ENCODE measurements around the gene MRPL11. TPM values are rescaled to one million over a fixed set of nuclear protein-coding genes. Genes with fewer than 3 reads are reported as not detected.

Gene MRPL11
- total and polyA plus RNA-seq, 10 of the 15 experiments (the other 5 are each of a cell fraction or from before 2014, with no cell fraction given) = 43.5 to 248 (median 109) TPM

DNA sequence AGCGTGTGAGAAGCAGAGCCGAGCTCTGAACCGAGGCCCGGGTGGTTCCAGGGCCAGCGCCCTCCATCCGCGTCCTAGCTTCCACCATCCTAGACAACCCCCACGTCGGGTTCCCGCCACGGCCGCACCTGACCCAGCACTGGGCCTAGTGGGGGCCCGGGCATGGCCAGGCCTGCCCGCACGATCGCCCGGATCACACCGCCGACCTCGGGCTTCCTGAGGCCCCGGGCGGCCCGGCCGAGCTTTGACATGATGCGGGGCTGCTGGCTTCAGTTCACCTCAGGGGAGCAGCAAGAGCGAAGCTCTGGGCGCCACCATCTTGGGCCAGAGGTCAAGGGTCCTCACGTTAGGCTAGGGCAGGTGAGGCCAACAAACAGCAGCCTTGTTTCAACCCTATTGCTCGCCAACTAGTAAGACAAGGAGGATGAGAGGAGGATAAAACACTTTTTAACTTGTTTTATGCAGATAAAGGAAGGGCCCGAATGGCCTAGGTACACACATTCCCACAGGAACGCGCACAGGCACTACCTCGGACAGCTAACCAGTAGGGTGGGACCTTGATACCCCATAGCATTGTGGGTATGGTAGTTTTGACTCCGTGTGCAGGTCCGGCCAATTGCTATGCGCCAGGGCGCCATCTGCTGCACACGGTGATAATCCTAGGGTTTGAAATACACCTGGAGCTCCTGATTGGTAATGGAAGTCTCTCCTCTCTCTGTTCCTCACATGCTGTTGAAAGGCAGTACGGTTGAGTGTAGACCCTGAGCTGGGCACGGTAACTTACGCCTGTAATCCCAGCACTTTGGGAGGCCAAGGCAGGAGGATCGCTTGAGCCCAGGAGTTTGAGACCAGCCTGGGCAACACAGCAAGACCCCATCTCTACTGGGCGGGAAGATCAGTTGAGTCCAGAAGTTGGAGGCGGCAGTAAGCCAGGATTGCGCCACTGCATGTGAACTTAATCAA is at the start of gene MRPL11 (continued):
- TF ChIP-seq, protein P1, sequence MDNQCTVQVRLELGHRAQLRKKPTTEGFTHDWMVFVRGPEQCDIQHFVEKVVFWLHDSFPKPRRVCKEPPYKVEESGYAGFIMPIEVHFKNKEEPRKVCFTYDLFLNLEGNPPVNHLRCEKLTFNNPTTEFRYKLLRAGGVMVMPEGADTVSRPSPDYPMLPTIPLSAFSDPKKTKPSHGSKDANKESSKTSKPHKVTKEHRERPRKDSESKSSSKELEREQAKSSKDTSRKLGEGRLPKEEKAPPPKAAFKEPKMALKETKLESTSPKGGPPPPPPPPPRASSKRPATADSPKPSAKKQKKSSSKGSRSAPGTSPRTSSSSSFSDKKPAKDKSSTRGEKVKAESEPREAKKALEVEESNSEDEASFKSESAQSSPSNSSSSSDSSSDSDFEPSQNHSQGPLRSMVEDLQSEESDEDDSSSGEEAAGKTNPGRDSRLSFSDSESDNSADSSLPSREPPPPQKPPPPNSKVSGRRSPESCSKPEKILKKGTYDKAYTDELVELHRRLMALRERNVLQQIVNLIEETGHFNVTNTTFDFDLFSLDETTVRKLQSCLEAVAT (IDR thresholded peaks at IDR 0.05) = 0 out of 2 replicates have a peak, but pooled peaks have one; percentile 45
- TF ChIP-seq CEBPB (IDR thresholded peaks at IDR 0.05; ENCODE audit: borderline replicate concordance in 1 of 2, low read depth in 2 of 2, low read length in 2 of 2) (no peak), RELA (IDR thresholded peaks at IDR 0.05; ENCODE audit: borderline replicate concordance, partially characterized antibody) (peak; percentile 65), NFYB (IDR thresholded peaks at IDR 0.05; ENCODE audit: insufficient read depth, low read depth, low read length) (peak; percentile 56; the same call in 1 of the 2 replicates), RBBP5 (conservative IDR thresholded peaks at IDR 0.05) (no peak), SP1 (IDR thresholded peaks at IDR 0.05; ENCODE audit: low read depth, low read length) (peak; percentile 53), SIX5 (IDR thresholded peaks at IDR 0.05; ENCODE audit: low read depth, low read length, severe bottlenecking) (peak; percentile 88), RAD21 (IDR thresholded peaks at IDR 0.05; ENCODE audit: insufficient read depth, low read depth, low read length) (peak; percentile 37; the same call in 1 of the 2 replicates), FOXM1 (IDR thresholded peaks at IDR 0.05; ENCODE audit: low read depth, low read length) (no peak), NR2F1 (conservative IDR thresholded peaks at IDR 0.05) (peak; percentile 100), ZNF207 (IDR thresholded peaks at IDR 0.05; ENCODE audit: borderline replicate concordance) (peak; percentile 99), MTA2 (IDR thresholded peaks at IDR 0.05; ENCODE audit: low read depth) (peak; percentile 96)
- TF ChIP-seq, protein P2, sequence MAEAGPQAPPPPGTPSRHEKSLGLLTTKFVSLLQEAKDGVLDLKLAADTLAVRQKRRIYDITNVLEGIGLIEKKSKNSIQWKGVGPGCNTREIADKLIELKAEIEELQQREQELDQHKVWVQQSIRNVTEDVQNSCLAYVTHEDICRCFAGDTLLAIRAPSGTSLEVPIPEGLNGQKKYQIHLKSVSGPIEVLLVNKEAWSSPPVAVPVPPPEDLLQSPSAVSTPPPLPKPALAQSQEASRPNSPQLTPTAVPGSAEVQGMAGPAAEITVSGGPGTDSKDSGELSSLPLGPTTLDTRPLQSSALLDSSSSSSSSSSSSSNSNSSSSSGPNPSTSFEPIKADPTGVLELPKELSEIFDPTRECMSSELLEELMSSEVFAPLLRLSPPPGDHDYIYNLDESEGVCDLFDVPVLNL (IDR thresholded peaks at IDR 0.05; ENCODE audit: low read depth, low read length) = no peak
- TF ChIP-seq, protein P3, sequence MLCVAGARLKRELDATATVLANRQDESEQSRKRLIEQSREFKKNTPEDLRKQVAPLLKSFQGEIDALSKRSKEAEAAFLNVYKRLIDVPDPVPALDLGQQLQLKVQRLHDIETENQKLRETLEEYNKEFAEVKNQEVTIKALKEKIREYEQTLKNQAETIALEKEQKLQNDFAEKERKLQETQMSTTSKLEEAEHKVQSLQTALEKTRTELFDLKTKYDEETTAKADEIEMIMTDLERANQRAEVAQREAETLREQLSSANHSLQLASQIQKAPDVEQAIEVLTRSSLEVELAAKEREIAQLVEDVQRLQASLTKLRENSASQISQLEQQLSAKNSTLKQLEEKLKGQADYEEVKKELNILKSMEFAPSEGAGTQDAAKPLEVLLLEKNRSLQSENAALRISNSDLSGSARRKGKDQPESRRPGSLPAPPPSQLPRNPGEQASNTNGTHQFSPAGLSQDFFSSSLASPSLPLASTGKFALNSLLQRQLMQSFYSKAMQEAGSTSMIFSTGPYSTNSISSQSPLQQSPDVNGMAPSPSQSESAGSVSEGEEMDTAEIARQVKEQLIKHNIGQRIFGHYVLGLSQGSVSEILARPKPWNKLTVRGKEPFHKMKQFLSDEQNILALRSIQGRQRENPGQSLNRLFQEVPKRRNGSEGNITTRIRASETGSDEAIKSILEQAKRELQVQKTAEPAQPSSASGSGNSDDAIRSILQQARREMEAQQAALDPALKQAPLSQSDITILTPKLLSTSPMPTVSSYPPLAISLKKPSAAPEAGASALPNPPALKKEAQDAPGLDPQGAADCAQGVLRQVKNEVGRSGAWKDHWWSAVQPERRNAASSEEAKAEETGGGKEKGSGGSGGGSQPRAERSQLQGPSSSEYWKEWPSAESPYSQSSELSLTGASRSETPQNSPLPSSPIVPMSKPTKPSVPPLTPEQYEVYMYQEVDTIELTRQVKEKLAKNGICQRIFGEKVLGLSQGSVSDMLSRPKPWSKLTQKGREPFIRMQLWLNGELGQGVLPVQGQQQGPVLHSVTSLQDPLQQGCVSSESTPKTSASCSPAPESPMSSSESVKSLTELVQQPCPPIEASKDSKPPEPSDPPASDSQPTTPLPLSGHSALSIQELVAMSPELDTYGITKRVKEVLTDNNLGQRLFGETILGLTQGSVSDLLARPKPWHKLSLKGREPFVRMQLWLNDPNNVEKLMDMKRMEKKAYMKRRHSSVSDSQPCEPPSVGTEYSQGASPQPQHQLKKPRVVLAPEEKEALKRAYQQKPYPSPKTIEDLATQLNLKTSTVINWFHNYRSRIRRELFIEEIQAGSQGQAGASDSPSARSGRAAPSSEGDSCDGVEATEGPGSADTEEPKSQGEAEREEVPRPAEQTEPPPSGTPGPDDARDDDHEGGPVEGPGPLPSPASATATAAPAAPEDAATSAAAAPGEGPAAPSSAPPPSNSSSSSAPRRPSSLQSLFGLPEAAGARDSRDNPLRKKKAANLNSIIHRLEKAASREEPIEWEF (IDR thresholded peaks at IDR 0.05; ENCODE audit: insufficient replicate concordance, low read depth, low read length) = no peak
- TF ChIP-seq, protein P4, sequence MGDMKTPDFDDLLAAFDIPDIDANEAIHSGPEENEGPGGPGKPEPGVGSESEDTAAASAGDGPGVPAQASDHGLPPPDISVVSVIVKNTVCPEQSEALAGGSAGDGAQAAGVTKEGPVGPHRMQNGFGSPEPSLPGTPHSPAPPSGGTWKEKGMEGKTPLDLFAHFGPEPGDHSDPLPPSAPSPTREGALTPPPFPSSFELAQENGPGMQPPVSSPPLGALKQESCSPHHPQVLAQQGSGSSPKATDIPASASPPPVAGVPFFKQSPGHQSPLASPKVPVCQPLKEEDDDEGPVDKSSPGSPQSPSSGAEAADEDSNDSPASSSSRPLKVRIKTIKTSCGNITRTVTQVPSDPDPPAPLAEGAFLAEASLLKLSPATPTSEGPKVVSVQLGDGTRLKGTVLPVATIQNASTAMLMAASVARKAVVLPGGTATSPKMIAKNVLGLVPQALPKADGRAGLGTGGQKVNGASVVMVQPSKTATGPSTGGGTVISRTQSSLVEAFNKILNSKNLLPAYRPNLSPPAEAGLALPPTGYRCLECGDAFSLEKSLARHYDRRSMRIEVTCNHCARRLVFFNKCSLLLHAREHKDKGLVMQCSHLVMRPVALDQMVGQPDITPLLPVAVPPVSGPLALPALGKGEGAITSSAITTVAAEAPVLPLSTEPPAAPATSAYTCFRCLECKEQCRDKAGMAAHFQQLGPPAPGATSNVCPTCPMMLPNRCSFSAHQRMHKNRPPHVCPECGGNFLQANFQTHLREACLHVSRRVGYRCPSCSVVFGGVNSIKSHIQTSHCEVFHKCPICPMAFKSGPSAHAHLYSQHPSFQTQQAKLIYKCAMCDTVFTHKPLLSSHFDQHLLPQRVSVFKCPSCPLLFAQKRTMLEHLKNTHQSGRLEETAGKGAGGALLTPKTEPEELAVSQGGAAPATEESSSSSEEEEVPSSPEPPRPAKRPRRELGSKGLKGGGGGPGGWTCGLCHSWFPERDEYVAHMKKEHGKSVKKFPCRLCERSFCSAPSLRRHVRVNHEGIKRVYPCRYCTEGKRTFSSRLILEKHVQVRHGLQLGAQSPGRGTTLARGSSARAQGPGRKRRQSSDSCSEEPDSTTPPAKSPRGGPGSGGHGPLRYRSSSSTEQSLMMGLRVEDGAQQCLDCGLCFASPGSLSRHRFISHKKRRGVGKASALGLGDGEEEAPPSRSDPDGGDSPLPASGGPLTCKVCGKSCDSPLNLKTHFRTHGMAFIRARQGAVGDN (IDR thresholded peaks at IDR 0.05) = 0 out of 2 replicates have a peak, but pooled peaks have one; percentile 31

Measured in GM12878 (cell line).